Measurements from ENCODE around the gene MEGF11.

DNA sequence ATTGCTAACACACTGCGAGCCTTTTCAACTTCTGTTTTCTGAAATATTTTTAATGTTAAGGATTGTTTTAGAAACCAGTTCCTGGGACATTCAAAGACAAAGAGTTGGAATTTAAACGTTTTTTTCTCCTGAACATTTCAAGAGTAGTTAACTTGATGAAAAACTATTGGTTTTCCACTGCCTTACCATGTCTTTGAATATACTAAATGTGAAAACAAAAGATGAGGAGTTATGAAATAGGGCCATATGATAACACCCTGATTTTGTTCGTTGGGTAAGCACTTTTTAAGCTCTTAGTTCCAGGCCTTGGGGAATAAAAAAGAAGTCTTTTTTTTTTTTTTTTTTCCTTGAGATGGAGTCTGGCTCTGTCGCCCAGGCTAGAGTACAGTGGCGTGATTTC lies 42.6 kb upstream of the MEGF11 start:
- TF ChIP-seq EZH2phosphoT487 (IDR thresholded peaks at IDR 0.05; ENCODE audit: borderline replicate concordance, low read depth) (no peak), RAD21 (IDR thresholded peaks at IDR 0.05; ENCODE audit: low read length) (no peak)
- TF ChIP-seq, protein P1, sequence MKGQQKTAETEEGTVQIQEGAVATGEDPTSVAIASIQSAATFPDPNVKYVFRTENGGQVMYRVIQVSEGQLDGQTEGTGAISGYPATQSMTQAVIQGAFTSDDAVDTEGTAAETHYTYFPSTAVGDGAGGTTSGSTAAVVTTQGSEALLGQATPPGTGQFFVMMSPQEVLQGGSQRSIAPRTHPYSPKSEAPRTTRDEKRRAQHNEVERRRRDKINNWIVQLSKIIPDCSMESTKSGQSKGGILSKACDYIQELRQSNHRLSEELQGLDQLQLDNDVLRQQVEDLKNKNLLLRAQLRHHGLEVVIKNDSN (IDR thresholded peaks at IDR 0.05; ENCODE audit: borderline replicate concordance, low read depth), result no peak
- TF ChIP-seq, protein P2, sequence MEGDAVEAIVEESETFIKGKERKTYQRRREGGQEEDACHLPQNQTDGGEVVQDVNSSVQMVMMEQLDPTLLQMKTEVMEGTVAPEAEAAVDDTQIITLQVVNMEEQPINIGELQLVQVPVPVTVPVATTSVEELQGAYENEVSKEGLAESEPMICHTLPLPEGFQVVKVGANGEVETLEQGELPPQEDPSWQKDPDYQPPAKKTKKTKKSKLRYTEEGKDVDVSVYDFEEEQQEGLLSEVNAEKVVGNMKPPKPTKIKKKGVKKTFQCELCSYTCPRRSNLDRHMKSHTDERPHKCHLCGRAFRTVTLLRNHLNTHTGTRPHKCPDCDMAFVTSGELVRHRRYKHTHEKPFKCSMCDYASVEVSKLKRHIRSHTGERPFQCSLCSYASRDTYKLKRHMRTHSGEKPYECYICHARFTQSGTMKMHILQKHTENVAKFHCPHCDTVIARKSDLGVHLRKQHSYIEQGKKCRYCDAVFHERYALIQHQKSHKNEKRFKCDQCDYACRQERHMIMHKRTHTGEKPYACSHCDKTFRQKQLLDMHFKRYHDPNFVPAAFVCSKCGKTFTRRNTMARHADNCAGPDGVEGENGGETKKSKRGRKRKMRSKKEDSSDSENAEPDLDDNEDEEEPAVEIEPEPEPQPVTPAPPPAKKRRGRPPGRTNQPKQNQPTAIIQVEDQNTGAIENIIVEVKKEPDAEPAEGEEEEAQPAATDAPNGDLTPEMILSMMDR (IDR thresholded peaks at IDR 0.05), result no peak
